ENCODE measurements around the gene CTAG2. TPM values are rescaled to one million over a fixed set of nuclear protein-coding genes. Genes with fewer than 3 reads are reported as not detected.

CTAG2 gene
- total RNA-seq, 1 donor from 2014 or later, result not detected

DNA sequence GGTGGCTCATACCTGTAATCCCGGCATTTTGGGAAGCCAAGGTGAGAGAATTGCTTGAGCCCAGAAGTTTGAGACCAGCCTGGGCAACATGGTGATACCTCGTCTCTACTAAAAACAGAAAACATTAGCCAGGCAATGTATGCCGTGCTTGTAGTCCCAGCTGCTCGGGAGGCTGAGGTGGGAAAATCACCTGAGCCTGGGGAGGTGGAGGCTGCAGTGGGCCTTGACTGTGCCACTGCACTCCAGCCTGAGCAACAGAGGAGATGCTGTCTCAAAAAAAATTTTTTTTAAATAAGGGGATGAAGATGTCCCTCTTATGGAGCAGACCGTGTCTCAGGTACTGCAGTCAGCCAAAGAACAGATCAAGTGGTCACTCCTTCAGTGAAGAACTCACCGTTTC is 47.8 kb downstream of the CTAG2 start:
- Mint-ChIP-seq H3K36me3 (ENCODE audit: insufficient read depth) (no peaks in the 10 kb centered on the region), H3K4me1 (ENCODE audit: low read depth) (peaks cover 2% of the 10 kb centered on the region), H3K27me3 (no peaks in the 10 kb centered on the region), H3K4me3 (ENCODE audit: low read depth) (no peak overlapping the region), H3K9me3 (ENCODE audit: low read depth) (peaks cover 14% of the 10 kb centered on the region), H3K27ac (no peak overlapping the region)
- TF ChIP-seq, protein P1, sequence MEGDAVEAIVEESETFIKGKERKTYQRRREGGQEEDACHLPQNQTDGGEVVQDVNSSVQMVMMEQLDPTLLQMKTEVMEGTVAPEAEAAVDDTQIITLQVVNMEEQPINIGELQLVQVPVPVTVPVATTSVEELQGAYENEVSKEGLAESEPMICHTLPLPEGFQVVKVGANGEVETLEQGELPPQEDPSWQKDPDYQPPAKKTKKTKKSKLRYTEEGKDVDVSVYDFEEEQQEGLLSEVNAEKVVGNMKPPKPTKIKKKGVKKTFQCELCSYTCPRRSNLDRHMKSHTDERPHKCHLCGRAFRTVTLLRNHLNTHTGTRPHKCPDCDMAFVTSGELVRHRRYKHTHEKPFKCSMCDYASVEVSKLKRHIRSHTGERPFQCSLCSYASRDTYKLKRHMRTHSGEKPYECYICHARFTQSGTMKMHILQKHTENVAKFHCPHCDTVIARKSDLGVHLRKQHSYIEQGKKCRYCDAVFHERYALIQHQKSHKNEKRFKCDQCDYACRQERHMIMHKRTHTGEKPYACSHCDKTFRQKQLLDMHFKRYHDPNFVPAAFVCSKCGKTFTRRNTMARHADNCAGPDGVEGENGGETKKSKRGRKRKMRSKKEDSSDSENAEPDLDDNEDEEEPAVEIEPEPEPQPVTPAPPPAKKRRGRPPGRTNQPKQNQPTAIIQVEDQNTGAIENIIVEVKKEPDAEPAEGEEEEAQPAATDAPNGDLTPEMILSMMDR (IDR thresholded peaks at IDR 0.05; ENCODE audit: unreplicated experiment), result no peak
- no peak for DNase-seq (ENCODE audit: low spot score, unreplicated experiment)

DNA sequence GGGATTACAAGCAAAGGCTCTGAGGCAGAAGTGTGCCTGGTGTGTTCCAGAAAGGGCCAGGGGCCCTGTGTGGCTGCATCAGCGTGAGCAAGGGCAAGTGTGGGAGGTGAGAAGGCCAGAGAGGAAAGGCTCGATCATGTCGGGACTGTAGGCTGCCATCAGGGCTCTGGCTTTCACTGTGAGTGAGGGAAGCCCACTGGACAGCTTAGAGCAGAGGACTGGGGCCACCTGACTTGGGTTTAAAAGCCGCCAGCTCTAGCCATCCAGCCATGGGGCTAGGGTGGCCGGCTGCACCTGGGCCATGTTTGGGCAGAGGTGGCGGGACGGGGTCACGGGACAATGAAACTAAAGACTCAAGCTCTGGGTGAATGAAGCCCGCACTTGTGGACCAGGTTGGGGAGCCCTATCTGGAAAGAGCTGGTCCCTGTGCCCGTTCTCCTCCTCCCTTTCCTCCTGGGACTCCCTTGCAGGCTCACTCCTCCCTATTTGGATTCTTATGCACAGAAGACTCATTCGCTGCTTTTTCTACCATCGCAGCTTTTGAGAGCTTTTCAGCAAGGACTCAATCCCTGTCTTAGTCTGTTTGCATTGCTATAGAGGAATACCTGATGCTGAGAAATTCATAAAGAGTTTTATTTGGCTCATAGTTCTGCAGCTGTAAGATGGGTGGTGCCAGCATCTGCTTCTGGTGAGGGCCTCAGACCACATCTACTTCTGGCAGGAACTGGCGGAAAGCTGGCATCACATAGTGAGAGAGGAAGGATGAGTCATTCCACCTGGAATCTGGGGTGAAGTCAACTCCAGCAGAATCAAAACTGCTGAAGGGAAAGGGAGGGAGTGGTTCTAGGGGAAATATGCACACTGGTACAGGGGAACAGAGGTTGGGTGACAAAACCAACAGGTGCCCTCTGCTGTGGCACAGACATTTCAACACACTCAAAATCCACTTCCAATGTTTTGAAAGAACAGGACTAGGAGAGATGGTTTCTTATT is 49.6 kb downstream of the CTAG2 start:
- H3K9me3 Mint-ChIP-seq (ENCODE audit: low read depth), result peaks cover 16% of the 10 kb centered on the region
- no peaks in the 10 kb centered on the region for H3K4me1 Mint-ChIP-seq (ENCODE audit: low read depth)
- no peak overlapping the region for H3K27ac Mint-ChIP-seq
- H3K4me3 Mint-ChIP-seq (ENCODE audit: low read depth), result no peak overlapping the region
- DNase-seq (ENCODE audit: low spot score, unreplicated experiment), result no peak
- H3K36me3 Mint-ChIP-seq (ENCODE audit: insufficient read depth), result no peaks in the 10 kb centered on the region
- TF ChIP-seq, protein P1 (IDR thresholded peaks at IDR 0.05; ENCODE audit: unreplicated experiment), result no peak
- H3K27me3 Mint-ChIP-seq, result no peaks in the 10 kb centered on the region

DNA sequence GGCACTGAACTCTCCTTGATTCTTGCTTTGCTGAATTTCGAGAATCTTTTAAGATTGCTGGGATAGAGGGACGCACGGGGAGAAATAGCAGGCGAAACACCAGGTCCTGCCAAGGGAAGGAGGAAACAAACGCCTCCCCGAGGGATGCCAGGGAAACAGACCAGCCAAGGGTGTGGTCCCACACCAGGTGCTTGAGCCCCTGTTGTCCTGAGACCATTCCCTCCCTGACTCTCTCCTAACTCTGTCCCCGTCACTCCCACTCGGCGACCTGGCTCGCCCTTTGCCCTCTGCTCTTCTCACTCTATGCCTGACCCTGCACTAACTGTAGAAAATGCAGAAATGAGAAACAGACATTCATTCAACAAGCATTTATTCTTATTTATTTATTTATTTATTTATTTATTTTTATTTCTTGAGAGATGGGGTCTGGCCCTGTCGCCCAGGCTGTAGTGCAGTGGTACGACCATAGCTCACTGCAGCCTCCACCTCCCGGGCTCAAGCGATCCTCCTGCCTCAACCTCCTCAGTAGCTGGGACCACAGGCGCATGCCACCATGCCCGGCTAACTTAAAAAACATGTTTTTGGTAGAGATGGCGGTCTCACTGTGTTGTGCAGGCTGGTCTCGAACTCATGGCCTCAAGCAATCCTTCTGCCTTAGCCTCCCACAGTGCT is 50.5 kb downstream of the CTAG2 start:
- Mint-ChIP-seq H3K9me3 (ENCODE audit: low read depth) (peaks cover 20% of the 10 kb centered on the region), H3K4me3 (ENCODE audit: low read depth) (no peak overlapping the region), H3K27me3 (no peaks in the 10 kb centered on the region), H3K4me1 (ENCODE audit: low read depth) (no peaks in the 10 kb centered on the region), H3K27ac (no peak overlapping the region), H3K36me3 (ENCODE audit: insufficient read depth) (no peaks in the 10 kb centered on the region)
- no peak for DNase-seq (ENCODE audit: low spot score, unreplicated experiment)
- TF ChIP-seq, protein P1 (IDR thresholded peaks at IDR 0.05; ENCODE audit: unreplicated experiment), result no peak

DNA sequence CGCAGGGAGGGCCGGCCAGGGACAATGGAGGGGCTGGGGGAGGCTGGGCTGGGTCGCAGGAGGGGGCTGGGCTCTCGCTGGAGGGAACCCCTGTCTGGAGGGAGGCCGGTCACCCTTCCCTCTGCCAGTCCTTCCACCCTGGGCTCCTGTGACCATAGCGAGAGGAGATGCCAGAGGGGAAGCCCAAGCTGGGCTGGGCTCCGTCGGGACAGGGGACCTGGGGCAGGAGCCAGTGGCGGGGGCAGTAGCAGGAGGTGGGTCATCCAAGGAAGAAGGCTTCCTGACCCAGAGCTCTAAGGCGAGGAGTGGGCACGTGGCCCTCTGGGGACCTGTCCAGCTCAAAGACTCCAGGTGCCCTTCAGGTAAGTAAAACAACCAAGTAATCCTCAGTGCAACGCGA is 51.2 kb downstream of the CTAG2 start:
- Mint-ChIP-seq H3K36me3 (ENCODE audit: insufficient read depth) (no peaks in the 10 kb centered on the region), H3K27ac (no peak overlapping the region), H3K9me3 (ENCODE audit: low read depth) (peaks cover 27% of the 10 kb centered on the region), H3K4me3 (ENCODE audit: low read depth) (no peak overlapping the region), H3K27me3 (no peaks in the 10 kb centered on the region), H3K4me1 (ENCODE audit: low read depth) (no peaks in the 10 kb centered on the region)
- TF ChIP-seq, protein P1 (IDR thresholded peaks at IDR 0.05; ENCODE audit: unreplicated experiment), result no peak
- DNase-seq (ENCODE audit: low spot score, unreplicated experiment), result no peak

Other genes starting within 250 kb of the CTAG2 start
- 12.7 and 14.3 TPM in 2 replicates for gene DNASE1L1, start 244.3 kb downstream of the CTAG2 start, total RNA-seq
- 34.5 and 38.4 TPM in 2 replicates for gene TAFAZZIN, start 242.0 kb downstream of the CTAG2 start, total RNA-seq
- 82.1 and 87.5 TPM in 2 replicates for gene ATP6AP1, start 224.9 kb downstream of the CTAG2 start, total RNA-seq
- gene GDI1, start 216.4 kb downstream of the CTAG2 start, total RNA-seq, result 149 and 151 TPM in 2 replicates
- 65.8 and 66.7 TPM in 2 replicates for gene FAM50A, start 209.4 kb downstream of the CTAG2 start, total RNA-seq
- 135 and 148 TPM in 2 replicates for gene PLXNA3, start 195.3 kb downstream of the CTAG2 start, total RNA-seq
- gene LAGE3, start 174.3 kb downstream of the CTAG2 start, total RNA-seq, result 12.8 and 13.5 TPM in 2 replicates
- 17.7 and 20.0 TPM in 2 replicates for gene UBL4A, start 167.0 kb downstream of the CTAG2 start, total RNA-seq
- 10.4 and 10.9 TPM in 2 replicates for gene SLC10A3, start 162.9 kb downstream of the CTAG2 start, total RNA-seq
- 29.5 and 34.3 TPM in 2 replicates for gene FAM3A, start 137.3 kb downstream of the CTAG2 start, total RNA-seq
- gene G6PD, start 106.7 kb downstream of the CTAG2 start, total RNA-seq, result 47.7 and 55.1 TPM in 2 replicates
- gene IKBKG, start 106.0 kb downstream of the CTAG2 start, total RNA-seq, result 16.7 and 19.1 TPM in 2 replicates
- gene CTAG1A, start 68.4 kb downstream of the CTAG2 start, total RNA-seq, result not detected in 2 replicates
- not detected in 2 replicates for gene CTAG1B, start 34.3 kb downstream of the CTAG2 start, total RNA-seq
- gene GAB3, start 97.5 kb upstream of the CTAG2 start, total RNA-seq, result 0.13 and 0.14 TPM in 2 replicates
- gene DKC1, start 109.3 kb upstream of the CTAG2 start, total RNA-seq, result 58.5 and 61.0 TPM in 2 replicates
- gene MPP1, start 151.9 kb upstream of the CTAG2 start, total RNA-seq, result 4.9 and 6.3 TPM in 2 replicates
- gene SMIM9, start 181.1 kb upstream of the CTAG2 start, total RNA-seq, result not detected in 2 replicates
- gene F8A1, start 232.8 kb upstream of the CTAG2 start, total RNA-seq, result 18.6 and 18.8 TPM in 2 replicates

Measured in progenitor cell of endocrine pancreas (in vitro differentiated cells).